H9 (cell line): ENCODE data around the gene TESK2. TPM values are rescaled to one million over a fixed set of nuclear protein-coding genes. Genes with fewer than 3 reads are reported as not detected.

Experiments used
- DNase-seq: peaks from one replicate; pipeline ENCODE4 v3.0.0-alpha.2; 2017
- H2AFZ ChIP-seq: one replicate; pipeline ENCODE4 v1.6.1; 2013; ENCODE audit warnings: mild to moderate bottlenecking, low read length, control low read depth, moderate library complexity
- H2AK5ac ChIP-seq: 2 replicates; pipeline ENCODE4 v1.6.1; 2013; ENCODE audit warnings: low read length, control low read depth, mixed read lengths; ENCODE audit not compliant: insufficient read length
- H2BK120ac ChIP-seq: one replicate; pipeline ENCODE4 v1.6.1; 2013; ENCODE audit warnings: low read depth, mild to moderate bottlenecking, low read length, control low read depth, inconsistent platforms; ENCODE audit not compliant: poor library complexity, severe bottlenecking
- H2BK12ac ChIP-seq: 2 replicates; pipeline ENCODE4 v1.6.1; 2013; ENCODE audit warnings: low read length, control low read depth, mixed read lengths, low read depth; ENCODE audit not compliant: insufficient read length
- H2BK15ac ChIP-seq: 2 replicates; pipeline ENCODE4 v1.6.1; 2013; ENCODE audit warnings: low read depth, low read length, control low read depth
- H2BK20ac ChIP-seq: one replicate; pipeline ENCODE4 v1.6.1; 2013; ENCODE audit warnings: low read depth, mild to moderate bottlenecking, low read length, control low read depth, inconsistent platforms; ENCODE audit not compliant: poor library complexity, severe bottlenecking
- H2BK5ac ChIP-seq: 2 replicates; pipeline ENCODE4 v1.6.1; 2013; ENCODE audit warnings: low read length, control low read depth, mixed read lengths; ENCODE audit not compliant: insufficient read length
- H3K14ac ChIP-seq: 2 replicates; pipeline ENCODE4 v1.6.1; 2013; ENCODE audit warnings: low read length, control low read depth; ENCODE audit not compliant: insufficient read depth
- H3K18ac ChIP-seq: 2 replicates; pipeline ENCODE4 v1.6.1; 2013; ENCODE audit warnings: low read depth, mild to moderate bottlenecking, mixed read lengths, low read length, control low read depth; ENCODE audit not compliant: insufficient read length
- H3K23ac ChIP-seq: 2 replicates; pipeline ENCODE4 v1.6.1; 2013; ENCODE audit warnings: low read length, control low read depth, mixed read lengths, low read depth; ENCODE audit not compliant: insufficient read length
- H3K23me2 ChIP-seq: 2 replicates; pipeline ENCODE4 v1.6.1; 2013; ENCODE audit warnings: low read depth, mild to moderate bottlenecking, mixed read lengths, low read length, control low read depth; ENCODE audit not compliant: insufficient read length, poor library complexity, severe bottlenecking
- H3K27ac ChIP-seq: 2 replicates; pipeline ENCODE4 v1.5.1; 2013; ENCODE audit warnings: low read length, control low read depth, mixed read lengths, low read depth; ENCODE audit not compliant: insufficient read length
- H3K27me3 ChIP-seq: 2 replicates; pipeline ENCODE4 v1.6.1; 2013; ENCODE audit warnings: low read length, control low read depth, inconsistent platforms; ENCODE audit not compliant: insufficient read depth
- H3K4ac ChIP-seq: 2 replicates; pipeline ENCODE4 v1.6.1; 2013; ENCODE audit warnings: low read depth, mild to moderate bottlenecking, control low read depth, inconsistent platforms, low read length, moderate library complexity
- H3K4me1 ChIP-seq: 2 replicates; pipeline ENCODE4 v1.6.1; 2013; ENCODE audit warnings: low read length, control low read depth, inconsistent platforms; ENCODE audit not compliant: insufficient read depth
- H3K4me2 ChIP-seq: 2 replicates; pipeline ENCODE4 v1.6.1; 2013; ENCODE audit warnings: low read length, control low read depth, mixed read lengths; ENCODE audit not compliant: insufficient read length, insufficient read depth
- H3K56ac ChIP-seq: 2 replicates; pipeline ENCODE4 v1.6.1; 2013; ENCODE audit warnings: low read depth, mild to moderate bottlenecking, mixed read lengths, low read length, control low read depth; ENCODE audit not compliant: insufficient read length
- H3K79me1 ChIP-seq: 2 replicates; pipeline ENCODE4 v1.6.1; 2013; ENCODE audit warnings: low read depth, mild to moderate bottlenecking, moderate library complexity, low read length, control low read depth, inconsistent platforms; ENCODE audit not compliant: insufficient read depth, poor library complexity, severe bottlenecking
- H3K79me2 ChIP-seq: 2 replicates; pipeline ENCODE4 v1.6.1; 2013; ENCODE audit warnings: low read length, control low read depth, inconsistent platforms; ENCODE audit not compliant: insufficient read depth
- H3K9ac ChIP-seq: 2 replicates; pipeline ENCODE4 v1.6.1; 2013; ENCODE audit warnings: low read length, control low read depth, mixed read lengths; ENCODE audit not compliant: insufficient read length; ENCODE audit errors: extremely low read depth
- H3K9me3 ChIP-seq: one replicate; pipeline ENCODE4 v1.6.1; 2013; ENCODE audit warnings: low read depth, low read length, inconsistent platforms; ENCODE audit not compliant: control insufficient read depth
- H3T11ph ChIP-seq: one replicate; pipeline ENCODE4 v1.6.1; 2013; ENCODE audit warnings: mild to moderate bottlenecking, low read length, control low read depth, inconsistent platforms
- H4K20me1 ChIP-seq: one replicate; pipeline ENCODE4 v1.6.1; 2013; ENCODE audit not compliant: control insufficient read depth, insufficient read length, insufficient read depth
- H4K5ac ChIP-seq: 2 replicates; pipeline ENCODE4 v1.6.1; 2013; ENCODE audit warnings: low read depth, mild to moderate bottlenecking, mixed read lengths, low read length, control low read depth; ENCODE audit not compliant: insufficient read length
- H4K8ac ChIP-seq: replicated peaks from 2 replicates; pipeline ENCODE4 v1.6.1; 2013; ENCODE audit warnings: low read length, control low read depth, mixed read lengths, low read depth; ENCODE audit not compliant: insufficient read length
- H4K91ac ChIP-seq: 2 replicates; pipeline ENCODE4 v1.6.1; 2013; ENCODE audit warnings: low read depth, mild to moderate bottlenecking, moderate library complexity, mixed read lengths, low read length, control low read depth; ENCODE audit not compliant: insufficient read length
- H3K27ac Mint-ChIP-seq, 3 experiments: 2 replicates in 2 of 3; 3 replicates in 1 of 3; pipeline ENCODE4 v1.8.0; 2020 to 2021; ENCODE audit warnings: mixed read lengths in 3 of 3, mild to moderate bottlenecking in 1 of 3, moderate library complexity in 1 of 3
- H3K27me3 Mint-ChIP-seq: 2 replicates; pipeline ENCODE4 v1.8.0; 2021; ENCODE audit warnings: low read depth, mild to moderate bottlenecking, moderate library complexity, mixed read lengths
- H3K36me3 Mint-ChIP-seq, 3 experiments: 2 replicates in 2 of 3; 3 replicates in 1 of 3; pipeline ENCODE4 v1.8.0; 2020 to 2021; ENCODE audit warnings: low read depth in 3 of 3, mixed read lengths in 3 of 3; ENCODE audit not compliant: insufficient read depth in 1 of 3
- H3K4me1 Mint-ChIP-seq, 2 experiments: 2 replicates each; pipeline ENCODE4 v1.8.0; 2020; ENCODE audit warnings: mixed read lengths in 2 of 2
- H3K4me3 Mint-ChIP-seq, 2 experiments: 2 replicates in 1 of 2; 3 replicates in 1 of 2; pipeline ENCODE4 v1.8.0; 2020 to 2021; ENCODE audit warnings: mild to moderate bottlenecking in 2 of 2, mixed read lengths in 2 of 2, moderate library complexity in 1 of 2
- H3K9me3 Mint-ChIP-seq, 2 experiments: 2 replicates in 1 of 2; 3 replicates in 1 of 2; pipeline ENCODE4 v1.8.0; 2020; ENCODE audit warnings: mild to moderate bottlenecking in 2 of 2, mixed read lengths in 2 of 2, moderate library complexity in 1 of 2
- WGBS: extraction: QIAGEN DNeasy Blood & Tissue Kit; methylation state at CpG from one replicate; pipeline ENCODE4 v1.1.7; 2013; ENCODE audit warnings: missing lambda C conversion rate, low lambda C conversion rate, mixed read lengths; ENCODE audit not compliant: insufficient read length; ENCODE audit errors: extremely low coverage; 5-methylcytosine and 5-hydroxymethylcytosine counted together
- total RNA-seq: library from RNA; stranded (reverse); gene quantifications from 2 replicates; pipeline ENCODE4 v1.2.1, GENCODE V29; 2021
- TF ChIP-seq, protein P1 (sequence below): fragments of 200-600 bp; sonication (generic); conservative IDR thresholded peaks from 3 replicates; pipeline ENCODE4 v1.8.0; 2021; ENCODE audit warnings: antibody characterized with exemption, mild to moderate bottlenecking

TESK2 gene
- total RNA-seq, 1 experiment from 2014 or later, result 7.2 TPM

DNA sequence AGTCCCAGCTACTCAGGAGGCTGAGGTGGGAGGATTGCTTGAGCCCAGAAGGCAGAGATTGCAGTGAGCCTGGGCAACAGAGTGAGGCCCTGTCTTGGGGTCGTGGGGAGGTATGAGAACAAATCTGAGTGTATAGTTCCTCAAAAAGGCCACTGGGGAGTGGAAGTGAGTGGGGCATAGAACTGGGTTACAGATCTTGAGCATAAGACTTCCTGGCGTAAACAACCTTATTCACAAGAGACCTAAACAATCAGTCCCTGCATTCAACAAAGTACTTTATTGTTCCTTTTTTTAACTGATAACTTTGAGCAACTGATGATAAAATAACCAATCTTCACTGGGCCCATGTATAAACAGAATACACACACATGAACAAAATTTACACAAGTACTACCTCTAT lies 78.1 kb downstream of the TESK2 start:
- no peaks in the 10 kb centered on the region for H3K9me3 ChIP-seq
- H3K9ac ChIP-seq, result no peak overlapping the region
- TF ChIP-seq, protein P1, sequence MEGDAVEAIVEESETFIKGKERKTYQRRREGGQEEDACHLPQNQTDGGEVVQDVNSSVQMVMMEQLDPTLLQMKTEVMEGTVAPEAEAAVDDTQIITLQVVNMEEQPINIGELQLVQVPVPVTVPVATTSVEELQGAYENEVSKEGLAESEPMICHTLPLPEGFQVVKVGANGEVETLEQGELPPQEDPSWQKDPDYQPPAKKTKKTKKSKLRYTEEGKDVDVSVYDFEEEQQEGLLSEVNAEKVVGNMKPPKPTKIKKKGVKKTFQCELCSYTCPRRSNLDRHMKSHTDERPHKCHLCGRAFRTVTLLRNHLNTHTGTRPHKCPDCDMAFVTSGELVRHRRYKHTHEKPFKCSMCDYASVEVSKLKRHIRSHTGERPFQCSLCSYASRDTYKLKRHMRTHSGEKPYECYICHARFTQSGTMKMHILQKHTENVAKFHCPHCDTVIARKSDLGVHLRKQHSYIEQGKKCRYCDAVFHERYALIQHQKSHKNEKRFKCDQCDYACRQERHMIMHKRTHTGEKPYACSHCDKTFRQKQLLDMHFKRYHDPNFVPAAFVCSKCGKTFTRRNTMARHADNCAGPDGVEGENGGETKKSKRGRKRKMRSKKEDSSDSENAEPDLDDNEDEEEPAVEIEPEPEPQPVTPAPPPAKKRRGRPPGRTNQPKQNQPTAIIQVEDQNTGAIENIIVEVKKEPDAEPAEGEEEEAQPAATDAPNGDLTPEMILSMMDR, result no peak
- peak overlapping the region in 2 of 3 experiments; percentile 22 to 31; a peak in 2 of 7 replicates for H3K27ac Mint-ChIP-seq
- H2BK120ac ChIP-seq, result no peak overlapping the region
- H3T11ph ChIP-seq, result no peak overlapping the region
- H3K79me2 ChIP-seq, result no peaks in the 10 kb centered on the region
- no peaks in the 10 kb centered on the region for H3K36me3 Mint-ChIP-seq
- no peak overlapping the region for H3K23ac ChIP-seq
- H2AFZ ChIP-seq, result no peak overlapping the region
- WGBS, result no CpG with 5 or more reads among the region's 2 CpGs
- no peak overlapping the region for H3K14ac ChIP-seq
- no peaks in the 10 kb centered on the region for H3K4me1 ChIP-seq
- no peaks in the 10 kb centered on the region for H4K20me1 ChIP-seq
- no peak overlapping the region for H2BK15ac ChIP-seq
- H3K27me3 Mint-ChIP-seq, result no peaks in the 10 kb centered on the region
- no peak overlapping the region for H3K4me3 Mint-ChIP-seq
- peaks cover 7 to 8% of the 10 kb centered on the region in 2 experiments for H3K4me1 Mint-ChIP-seq
- DNase-seq, result no peak
- H3K27ac ChIP-seq, result no peak overlapping the region
- H3K4ac ChIP-seq, result no peak overlapping the region
- no peak overlapping the region for H4K91ac ChIP-seq
- H3K4me2 ChIP-seq, result no peak overlapping the region
- H3K27me3 ChIP-seq, result no peaks in the 10 kb centered on the region
- H3K9me3 Mint-ChIP-seq, result no peaks in the 10 kb centered on the region
- no peak overlapping the region for H2AK5ac ChIP-seq
- H3K23me2 ChIP-seq, result no peaks in the 10 kb centered on the region
- H2BK12ac ChIP-seq, result peak overlapping the region; percentile 50
- H3K56ac ChIP-seq, result no peak overlapping the region
- H2BK20ac ChIP-seq, result no peak overlapping the region
- no peak overlapping the region for H4K8ac ChIP-seq
- H4K5ac ChIP-seq, result no peak overlapping the region
- no peaks in the 10 kb centered on the region for H3K79me1 ChIP-seq
- no peak overlapping the region for H3K18ac ChIP-seq
- H2BK5ac ChIP-seq, result no peak overlapping the region
